Activated CD4-positive, alpha-beta T cell treated with anti-CD3 and anti-CD28 coated beads for 1 hour (primary cell): ENCODE results near the gene GPLD1.
"Not testable (repeated sequence)": the region's sequence is repeated elsewhere in the genome, so short reads cannot be mapped to it uniquely, and the experiment has no call there.

Source experiments
- DNase-seq: peaks from one replicate; pipeline ENCODE4 v3.0.0-alpha.2; 2020

Gene GPLD1

GRCh38 chr6:24453921-24454320 is 35.5 kb downstream of the GPLD1 start:
- no peak for DNase-seq

DNA sequence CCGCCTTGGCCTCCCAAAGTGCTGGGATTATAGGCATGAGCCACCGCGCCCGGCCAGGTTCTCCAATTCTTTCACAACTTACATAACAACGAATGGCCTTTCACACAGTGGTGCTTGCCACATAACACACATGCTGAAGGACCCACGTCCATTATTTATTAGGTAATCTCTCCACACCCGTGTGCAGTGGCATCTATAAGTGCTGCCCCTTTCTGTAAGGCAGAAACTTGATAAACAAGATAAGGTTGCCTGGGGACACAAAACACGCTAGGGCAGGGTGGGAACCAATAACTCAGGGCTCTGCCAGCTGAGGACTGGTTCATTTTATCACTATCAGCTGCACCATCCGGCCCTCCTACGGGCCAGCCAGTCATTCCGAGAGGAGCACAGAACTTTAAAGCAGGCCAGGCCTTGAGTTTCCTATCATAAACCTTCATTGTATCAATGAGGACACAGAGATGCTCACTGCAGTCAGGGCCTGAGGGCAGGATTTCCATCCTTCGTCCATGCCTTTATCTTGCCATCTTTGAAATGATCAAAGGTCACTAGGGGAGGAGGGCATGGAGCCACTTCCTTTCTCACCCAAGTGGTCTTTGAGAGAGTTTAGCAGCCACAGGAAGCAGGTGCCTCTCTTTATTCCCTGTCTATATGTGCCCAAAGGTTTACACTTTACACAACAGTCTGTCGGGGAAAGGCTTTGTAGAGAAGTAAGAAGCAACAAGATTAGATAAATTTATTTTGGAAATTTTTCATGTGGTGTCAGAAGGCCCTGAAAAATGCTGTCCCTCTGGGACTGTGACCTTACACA is 37.6 kb downstream of the GPLD1 start:
- DNase-seq = no peak

GRCh38 chr6:24448828-24449525 is 40.4 kb downstream of the GPLD1 start:
- no peak for DNase-seq

DNA sequence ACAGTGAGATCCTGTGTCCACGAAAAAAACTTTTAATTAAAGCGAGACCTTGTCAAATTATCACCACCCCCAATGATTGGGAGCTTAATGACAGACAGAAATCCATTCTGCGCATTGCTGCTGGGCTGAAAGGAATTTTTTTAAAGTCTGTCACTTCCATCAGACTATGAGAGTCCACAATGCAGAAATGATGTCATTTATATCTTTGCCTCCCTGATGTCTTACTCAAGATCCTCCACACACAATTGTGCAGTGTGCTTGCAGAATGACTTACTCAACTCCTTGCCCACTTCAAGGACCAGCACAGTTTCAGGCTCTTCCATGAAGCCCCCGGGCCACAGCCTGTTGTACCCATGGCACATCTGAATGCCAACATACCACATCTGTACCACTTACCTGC is 41.0 kb downstream of the GPLD1 start:
- DNase-seq = no peak

DNA sequence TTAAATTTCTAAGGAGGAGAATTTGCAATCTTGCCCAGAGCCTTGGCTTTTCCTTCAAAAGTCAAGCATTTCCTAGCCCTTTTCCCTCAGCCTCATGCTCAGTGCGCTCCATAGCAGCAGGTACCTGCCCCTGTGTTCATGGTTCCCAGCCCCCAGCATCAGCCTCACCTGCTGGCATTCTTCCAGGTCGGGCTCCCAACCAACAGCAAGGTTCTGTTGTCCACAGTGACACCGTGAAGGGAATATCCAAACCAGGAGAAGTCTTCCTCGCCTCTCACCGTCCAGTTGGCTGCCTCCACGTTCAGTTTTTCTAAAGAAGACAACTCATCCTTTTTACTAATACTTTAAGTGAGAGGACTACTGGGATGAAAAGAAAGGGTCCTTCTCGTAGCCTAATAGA is 42.7 kb downstream of the GPLD1 start:
- no peak for DNase-seq

GRCh38 chr6:24445704-24446103 is 43.7 kb downstream of the GPLD1 start:
- no peak for DNase-seq

DNA sequence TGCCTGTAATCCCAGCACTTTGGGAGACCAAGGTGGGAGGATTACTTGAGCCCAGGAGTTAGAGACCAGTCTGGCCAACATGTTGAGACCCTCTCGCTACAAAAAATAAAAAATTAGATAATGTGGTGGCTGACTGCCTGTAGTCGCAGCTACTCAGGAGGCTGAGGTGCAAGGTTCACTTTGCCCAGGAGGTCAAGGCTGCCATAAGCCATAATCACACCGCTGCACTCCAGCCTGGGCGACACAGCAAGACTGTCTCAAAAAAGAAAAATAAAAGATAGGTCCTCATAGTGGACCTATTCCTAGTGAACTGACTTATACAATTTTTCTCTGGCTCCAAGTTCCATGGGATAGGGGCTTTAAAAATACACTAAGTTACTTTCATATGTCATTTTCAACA is 44.8 kb downstream of the GPLD1 start:
- no peak for DNase-seq

- no peak for DNase-seq
Measured at GRCh38 chr6:24441599-24441904, 47.8 kb downstream of the GPLD1 start.

- no peak for DNase-seq
Measured at GRCh38 chr6:24440897-24441598, 48.3 kb downstream of the GPLD1 start.

- DNase-seq = no peak
Measured at GRCh38 chr6:24439858-24440539, 49.4 kb downstream of the GPLD1 start.

DNA sequence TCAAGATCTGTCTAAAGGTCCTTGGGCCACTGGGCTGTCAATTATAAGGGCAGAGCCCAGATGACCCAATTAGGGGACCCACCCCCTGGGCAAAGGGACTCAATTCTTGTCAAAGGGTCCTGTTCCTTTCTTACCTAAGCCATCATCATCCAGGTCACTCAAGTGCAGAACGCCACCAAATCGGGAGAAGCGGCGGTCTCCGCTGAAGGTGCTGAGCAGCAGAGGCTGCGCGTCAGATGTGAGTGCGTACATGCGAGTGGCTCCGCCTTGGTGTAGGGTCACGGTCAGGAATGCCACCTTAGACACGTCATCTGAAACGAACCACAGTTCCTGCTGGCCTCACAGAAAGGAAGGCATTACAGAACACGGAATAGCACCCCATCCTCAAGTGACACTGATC is 52.4 kb downstream of the GPLD1 start:
- no peak for DNase-seq

GRCh38 chr6:24432611-24433010 is 56.8 kb downstream of the GPLD1 start:
- DNase-seq = no peak

DNA sequence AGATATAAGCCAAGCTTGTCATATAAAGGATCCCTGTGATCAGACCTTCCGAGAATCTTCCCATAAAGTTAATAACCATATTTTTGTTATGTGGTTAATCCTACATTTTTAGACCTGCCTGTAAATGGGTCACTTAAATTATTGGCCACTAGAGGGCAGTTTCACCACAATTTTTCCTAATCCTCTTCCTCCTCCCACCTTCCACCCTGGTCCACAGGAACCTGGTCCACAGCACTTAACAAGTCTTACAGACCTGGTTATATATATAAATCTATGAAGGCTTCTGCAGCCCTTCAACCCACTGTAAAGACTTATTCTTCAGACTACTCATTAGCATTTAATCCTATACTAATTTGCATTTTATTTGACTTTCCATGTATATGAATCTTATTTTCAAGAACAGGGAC is 58.3 kb downstream of the GPLD1 start:
- no peak for DNase-seq

- no peak for DNase-seq
Measured at GRCh38 chr6:24430086-24430485, 59.3 kb downstream of the GPLD1 start.

DNA sequence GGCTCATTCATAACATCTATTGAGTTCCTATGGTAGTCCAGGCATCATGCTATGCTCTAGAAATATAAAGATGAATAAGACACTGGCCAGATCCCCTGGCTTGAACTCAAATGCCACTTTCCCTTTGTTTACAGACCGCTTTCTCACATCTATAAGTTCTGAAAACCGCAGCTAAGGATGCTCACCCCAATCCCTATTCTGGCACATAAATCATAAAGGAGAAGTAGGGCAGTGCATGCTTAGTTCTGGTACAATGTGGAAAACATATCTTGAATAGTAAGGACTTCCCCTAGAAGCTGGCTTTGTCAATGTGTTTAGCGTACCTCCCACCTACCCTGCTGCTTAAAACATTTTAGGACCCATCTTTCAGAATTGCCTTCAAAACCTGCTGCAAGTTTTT is 60.2 kb downstream of the GPLD1 start:
- no peak for DNase-seq

DNA sequence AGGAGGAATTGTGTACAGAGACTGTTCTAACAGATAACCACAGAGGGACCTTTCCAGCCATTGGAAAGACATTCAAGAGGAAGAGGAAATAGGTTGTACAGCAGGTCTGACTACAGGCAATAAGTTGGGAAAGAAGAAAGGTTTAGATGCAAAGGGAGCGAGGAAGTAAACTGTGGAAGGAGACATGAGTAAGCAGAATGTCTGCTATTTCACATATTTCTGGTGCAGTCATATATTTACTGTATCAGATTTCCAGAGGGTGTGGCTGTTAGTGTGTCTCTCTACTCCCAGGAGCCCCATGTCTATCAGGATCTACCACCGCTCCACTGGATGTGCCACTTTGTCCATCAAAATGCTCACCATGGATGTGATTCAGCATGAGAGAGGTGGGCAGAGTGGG is 60.8 kb downstream of the GPLD1 start:
- DNase-seq = no peak

GRCh38 chr6:24426729-24427446 is 62.5 kb downstream of the GPLD1 start:
- no peak for DNase-seq

DNA sequence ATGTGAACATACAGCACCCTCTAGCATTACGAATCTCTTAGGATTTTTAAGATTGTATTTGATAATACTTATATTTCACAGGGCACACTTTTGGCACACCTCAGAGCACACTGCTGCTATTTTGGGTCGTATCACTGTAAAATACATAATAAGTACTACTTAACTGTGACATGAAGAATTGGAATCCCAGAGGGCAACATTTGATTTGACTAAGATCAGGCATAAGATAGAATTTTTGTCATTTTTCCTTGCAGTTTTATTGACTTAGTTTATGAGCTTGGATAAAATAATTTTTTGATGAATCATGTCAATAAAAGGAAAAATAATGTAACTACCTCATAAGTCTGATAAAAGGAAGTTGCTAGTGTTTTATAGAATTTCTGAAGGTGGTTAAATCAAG is 64.3 kb downstream of the GPLD1 start:
- no peak for DNase-seq

DNA sequence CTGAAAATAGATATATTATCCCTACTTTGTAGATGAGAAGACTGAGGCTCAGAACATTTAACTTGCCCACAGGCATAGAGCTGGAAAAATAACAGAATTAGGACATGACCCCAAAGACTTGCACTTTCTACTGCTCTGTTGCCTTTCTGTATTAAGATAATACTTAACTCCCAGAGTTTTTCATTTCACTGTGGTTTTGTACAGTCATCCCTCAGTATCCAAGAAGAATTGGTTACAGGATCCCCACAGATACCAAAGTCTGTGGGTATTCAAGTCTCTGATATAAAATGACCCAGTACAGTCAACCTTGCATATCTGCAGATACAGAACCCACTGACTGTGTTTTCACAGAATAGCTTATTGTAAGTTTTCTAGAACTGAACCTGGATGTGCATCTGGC is 69.9 kb downstream of the GPLD1 start:
- no peak for DNase-seq

DNA sequence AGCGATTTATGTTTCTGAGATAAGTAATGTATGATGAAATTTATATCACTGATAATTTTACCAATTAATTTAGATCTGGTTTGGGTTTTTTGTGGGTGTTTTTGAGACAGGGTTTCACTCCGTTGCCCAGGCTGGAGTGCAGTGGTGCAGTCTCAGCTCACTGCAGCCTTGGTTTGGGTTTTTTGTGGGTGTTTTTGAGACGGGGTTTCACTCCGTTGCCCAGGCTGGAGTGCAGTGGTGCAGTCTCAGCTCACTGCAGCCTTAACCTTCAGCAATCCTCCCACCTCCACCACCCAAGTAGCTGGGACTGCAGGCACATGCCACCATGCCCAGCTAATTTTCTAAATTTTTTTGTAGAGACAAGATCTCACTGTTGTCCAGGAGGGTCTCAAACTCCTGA is 73.6 kb downstream of the GPLD1 start:
- no peak for DNase-seq

- DNase-seq = not testable (repeated sequence)
Measured at GRCh38 chr6:24414531-24414930, 74.8 kb downstream of the GPLD1 start.

GRCh38 chr6:24412294-24412693 is 77.1 kb downstream of the GPLD1 start:
- no peak for DNase-seq

- no peak for DNase-seq
Measured at GRCh38 chr6:24410622-24411021, 78.8 kb downstream of the GPLD1 start.
